GM21367 (cell line): Measurements from ENCODE around the gene CCDC179.
A peak's percentile ranks its signal among the peaks of the same experiment; 100 is the strongest.

Experiments used
- ATAC-seq: cut with Tn5 transposase; IDR thresholded peaks from one replicate; pipeline ENCODE4 v1.9.1; 2021; ENCODE audit not compliant: unreplicated experiment

Gene CCDC179

GRCh38 chr11:22808571-22809197 is 51.6 kb downstream of the CCDC179 start:
- ATAC-seq: peak; percentile 23

GRCh38 chr11:22807855-22808570 is 52.3 kb downstream of the CCDC179 start:
- peak; percentile 97 for ATAC-seq

DNA sequence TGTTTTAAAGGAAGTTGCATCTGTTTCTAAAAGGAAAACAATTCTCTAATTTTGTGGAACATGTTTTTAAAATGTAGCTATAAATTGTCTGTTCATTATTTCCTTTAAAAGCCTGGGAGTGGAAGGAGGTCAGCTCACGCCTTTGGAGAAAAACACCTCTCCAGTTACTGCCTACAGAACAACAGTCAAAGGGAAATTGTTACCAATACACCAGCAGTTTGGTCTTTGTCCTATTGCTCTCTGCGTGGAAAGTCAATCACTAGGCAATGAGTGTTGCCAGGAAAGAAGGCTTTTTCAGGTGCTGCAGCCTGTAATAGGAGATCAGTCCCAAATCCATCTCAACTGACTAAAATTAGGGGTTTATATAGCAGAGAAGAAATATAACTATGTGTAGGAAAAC is 52.9 kb downstream of the CCDC179 start:
- no peak for ATAC-seq

GRCh38 chr11:22802861-22803260 is 57.4 kb downstream of the CCDC179 start:
- ATAC-seq: no peak

GRCh38 chr11:22800482-22800881 is 59.8 kb downstream of the CCDC179 start:
- ATAC-seq: no peak

DNA sequence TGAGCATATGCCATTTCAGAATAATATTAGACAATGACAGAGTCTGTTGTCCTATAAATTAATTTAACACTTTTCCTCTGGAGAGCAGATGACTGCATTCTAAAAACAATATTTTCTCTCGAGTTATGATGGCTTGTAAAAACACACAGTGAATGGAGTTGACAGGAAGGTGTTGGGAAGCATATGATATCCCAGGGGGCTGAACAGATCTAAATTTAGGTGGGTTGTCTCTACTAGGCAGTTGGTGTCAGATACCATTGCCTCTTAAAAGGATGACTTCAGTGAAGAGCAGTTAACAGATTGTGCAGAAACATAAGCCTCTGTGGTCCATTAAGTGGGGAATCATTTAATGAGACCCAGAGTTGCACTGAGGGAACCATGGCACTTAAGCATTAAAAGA is 61.4 kb downstream of the CCDC179 start:
- no peak for ATAC-seq

DNA sequence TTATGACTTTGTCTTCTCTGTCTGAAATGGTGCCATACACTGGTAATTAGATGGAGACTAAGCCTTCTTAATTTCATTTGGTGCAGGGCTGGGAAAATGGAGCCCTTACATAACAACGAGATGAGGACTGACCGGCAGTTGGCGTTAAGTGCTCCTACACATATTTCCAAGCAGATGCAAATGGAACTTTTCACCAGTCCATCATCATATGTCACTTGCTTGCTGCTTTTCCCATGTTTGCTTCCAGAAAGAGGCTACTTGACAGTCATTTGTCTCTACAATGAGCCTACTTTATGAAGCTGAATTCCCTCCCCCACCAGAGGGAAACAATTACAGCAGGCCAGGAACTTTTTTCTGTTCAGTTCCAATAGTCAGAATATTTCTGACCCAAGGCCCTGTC is 63.2 kb downstream of the CCDC179 start:
- ATAC-seq: no peak
